GM19238 (cell line): ENCODE measurements around the gene OLFML2B.

Experiments used
- DNase-seq: peaks from one replicate; pipeline ENCODE4 v3.0.0; 2011; ENCODE audit warnings: low spot score; ENCODE audit not compliant: insufficient read length

The OLFML2B gene

DNA sequence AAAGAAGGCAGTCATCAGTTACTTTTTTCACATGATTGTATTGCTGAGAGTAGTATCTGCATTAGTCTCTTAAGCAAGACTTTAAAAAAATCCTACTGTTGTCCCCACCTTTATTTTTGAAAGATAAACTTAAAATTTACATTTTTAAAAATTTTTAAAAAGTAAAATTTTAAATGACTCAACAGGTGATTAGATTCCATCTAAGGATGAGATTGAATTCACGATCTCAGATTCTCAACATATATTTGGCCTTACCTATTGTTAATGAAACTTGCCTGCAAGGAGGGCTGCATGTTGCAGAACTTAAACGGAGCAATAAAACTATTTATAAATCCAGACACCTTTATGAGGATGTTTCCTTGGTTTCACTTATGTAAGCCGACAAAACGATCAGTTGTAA lies 75.2 kb downstream of the OLFML2B start:
- DNase-seq = no peak

DNA sequence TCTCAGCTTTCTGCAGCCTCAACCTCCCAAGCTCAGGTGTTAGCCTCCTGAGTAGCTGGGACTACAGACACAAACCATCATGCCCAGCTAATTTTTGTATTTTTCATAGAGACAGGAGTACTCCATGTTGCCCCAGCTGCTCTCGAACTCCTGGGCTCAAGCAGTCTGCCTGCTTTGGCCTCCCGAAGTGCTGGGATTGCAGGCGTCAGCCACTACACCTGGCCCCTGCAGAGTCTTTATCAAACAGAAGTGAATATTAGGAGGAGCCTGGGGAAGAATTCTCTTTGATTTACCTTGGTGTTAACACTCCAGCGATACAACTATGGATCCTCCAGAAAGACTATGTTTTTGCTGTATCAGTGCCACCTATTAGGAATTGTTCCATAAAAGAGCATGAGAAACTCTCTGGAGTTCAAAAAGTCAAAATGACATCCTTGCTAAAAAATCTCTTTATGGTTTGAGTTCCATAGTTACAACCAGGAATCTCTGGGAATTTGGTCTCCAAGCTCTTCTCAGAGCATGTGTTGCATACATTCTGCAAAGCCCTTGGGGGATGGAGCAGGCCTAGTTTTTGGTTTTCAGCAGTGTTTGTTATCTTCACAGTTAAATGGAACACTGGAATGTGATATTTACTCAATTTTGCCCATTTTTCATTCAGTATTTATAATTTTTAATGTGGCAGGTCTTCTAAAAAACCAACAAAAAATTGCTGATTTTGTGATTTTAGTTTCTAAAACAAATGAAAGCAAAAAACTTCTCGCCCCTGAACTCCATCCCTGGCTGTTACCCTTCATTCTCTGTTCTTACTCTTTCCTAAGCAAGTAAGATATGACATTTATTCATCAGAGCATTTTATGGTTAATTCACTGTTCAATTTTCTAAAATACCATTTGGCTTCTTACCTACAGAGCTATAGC lies 77.3 kb downstream of the OLFML2B start:
- DNase-seq = no peak

DNA sequence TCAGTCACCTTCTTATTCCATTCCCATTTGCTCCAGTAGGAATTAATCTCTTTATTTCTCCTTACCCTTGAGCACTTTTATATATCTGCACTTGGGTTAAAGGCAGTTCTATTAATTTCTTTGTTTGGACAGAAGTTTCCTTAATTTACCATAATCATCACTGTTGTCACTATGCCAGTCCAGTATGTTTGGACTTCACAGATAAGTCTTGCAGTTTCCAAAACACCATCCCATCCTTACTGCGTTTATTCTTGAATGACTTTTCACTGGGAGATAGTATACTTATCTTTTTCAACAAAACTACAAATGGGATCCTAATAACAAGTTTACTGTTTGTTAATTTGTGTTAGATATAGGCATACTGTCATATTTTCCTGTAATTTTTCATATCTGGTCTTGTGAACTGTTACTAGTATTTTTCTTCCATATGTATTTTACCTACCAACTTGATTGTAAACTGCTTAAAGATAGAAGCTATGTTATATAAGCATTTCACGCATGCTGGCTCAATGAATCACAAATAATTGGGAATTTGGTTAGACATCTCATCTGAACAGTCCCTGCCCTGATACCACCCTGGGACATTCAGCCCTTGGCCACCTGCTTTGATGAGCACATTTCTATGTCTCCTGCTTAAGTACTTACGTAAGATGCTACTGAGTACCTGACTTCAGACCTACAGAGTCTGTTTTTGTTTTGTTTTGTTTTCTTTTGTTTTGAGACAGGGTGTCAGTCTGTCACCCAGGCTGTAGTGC lies 78.2 kb downstream of the OLFML2B start:
- no peak for DNase-seq

DNA sequence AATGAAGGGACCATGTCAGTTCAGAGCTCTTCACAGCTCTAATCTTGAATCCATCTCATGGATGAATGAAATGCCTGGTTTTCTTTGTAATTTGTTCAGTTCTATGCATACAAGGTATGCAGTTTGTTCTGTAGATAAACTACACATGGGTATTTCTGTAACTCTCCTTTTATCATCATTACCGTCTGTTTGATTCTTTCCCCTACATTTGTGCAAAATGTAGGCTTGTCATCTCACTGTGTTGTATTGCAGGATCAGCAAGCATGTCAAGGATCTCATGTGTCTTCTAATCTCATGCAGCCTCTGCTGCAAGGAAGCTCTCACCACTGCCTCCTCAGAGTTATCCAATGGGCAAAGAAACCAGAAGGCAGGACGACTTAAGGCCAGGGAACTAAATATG lies 79.3 kb downstream of the OLFML2B start:
- no peak for DNase-seq

DNA sequence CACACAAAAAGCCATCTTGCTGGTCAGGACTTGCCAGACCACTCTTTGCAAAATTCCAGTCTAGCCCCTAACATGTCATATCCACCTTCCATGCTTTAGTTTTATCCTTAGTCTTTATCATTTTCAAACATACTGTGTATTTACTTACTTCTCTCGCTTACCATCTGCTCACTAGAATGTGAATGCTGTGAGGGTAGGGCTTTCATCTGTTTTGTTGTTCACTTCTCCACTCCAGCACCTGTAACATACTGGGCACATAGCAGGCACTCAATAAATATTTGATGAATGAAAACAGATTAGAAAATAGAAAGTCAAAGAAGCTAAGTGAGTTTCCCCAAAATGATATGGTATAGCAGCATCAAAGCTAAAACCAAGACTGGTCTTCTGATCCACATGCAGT lies 79.9 kb downstream of the OLFML2B start:
- no peak for DNase-seq

DNA sequence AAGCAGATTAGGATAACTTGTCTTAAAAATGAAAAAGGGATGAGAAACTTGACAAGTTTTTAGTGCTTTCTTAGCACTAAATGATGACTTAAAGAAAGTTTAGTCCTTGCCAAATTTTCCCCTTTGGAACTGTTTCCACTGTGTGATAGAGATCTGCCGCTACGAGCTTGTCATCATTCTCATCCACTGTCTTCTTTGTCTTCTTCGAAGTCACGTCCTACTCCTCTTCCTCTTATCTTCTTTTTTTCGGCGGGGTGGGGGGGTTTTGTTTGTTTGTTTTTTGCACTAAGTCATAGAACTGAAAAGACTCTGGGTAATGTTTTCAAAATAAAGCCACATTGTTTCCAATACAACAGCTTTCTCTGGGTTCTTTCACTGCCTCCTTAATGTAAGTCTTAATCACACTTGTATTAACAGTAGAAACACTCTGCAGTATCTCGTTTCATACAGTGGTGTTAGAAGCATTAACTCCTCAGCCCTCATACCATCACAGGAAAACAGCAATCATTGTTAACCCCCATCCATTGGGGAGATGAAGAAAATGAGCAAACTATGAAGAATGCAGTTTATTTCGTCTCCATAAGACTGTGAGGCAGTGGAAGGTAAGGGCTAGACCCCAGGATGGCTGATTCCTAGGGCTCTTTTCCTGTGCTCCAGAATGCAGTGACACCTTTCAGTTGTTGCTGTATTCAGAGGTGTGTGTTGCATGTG lies 81.8 kb downstream of the OLFML2B start:
- no peak for DNase-seq

DNA sequence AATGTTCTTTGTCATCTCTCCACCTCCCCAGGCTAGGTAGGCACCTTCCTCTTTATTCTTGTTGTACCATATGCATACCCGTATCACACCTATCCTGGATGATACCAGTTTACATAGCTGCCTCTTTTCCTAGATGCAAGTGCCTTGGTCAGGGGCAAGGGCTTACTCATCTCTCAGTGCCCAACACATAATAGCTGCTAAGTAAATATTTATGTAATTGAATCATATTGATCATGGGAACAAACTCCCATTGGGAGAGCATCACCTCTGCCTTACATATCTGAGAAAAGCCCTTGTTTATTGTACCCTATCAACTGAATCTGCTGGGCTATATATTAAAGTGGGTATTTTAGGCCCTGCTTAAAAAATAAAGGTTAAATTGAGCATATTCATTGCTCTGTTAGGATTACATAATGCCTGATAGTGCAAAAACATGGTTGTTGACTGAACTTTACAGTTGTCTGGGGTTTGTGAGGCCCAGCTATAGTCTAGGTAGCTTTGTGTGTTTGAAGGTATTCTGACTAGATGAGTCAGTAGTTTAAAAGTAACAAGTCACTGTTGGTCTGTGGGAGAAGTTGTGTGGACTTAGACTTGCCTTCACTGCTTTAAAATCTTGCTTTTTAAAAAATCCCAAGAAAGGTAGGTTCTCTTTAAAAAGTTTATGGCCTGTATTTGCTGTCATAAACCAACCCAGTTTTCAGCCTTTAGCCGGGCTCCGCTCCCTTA lies 82.6 kb downstream of the OLFML2B start:
- DNase-seq = no peak

DNA sequence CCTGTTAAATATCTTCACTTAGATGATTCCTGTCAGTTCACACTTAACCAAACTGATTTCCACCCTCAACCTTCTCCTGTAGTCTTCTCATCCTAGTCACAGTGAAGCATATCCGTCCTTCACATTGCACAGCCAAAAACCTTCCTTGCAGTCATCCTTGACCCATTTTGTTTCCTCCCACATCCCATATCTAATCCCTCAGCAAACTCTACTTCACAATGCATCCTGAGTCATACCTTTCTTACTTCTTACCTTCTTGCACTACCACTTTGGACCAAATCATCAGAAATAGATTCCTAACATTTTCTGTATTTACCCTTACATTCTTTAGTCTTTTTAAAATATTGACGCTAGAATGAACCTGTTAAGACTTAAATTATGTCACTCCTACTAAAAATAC lies 86.9 kb downstream of the OLFML2B start:
- DNase-seq = no peak

DNA sequence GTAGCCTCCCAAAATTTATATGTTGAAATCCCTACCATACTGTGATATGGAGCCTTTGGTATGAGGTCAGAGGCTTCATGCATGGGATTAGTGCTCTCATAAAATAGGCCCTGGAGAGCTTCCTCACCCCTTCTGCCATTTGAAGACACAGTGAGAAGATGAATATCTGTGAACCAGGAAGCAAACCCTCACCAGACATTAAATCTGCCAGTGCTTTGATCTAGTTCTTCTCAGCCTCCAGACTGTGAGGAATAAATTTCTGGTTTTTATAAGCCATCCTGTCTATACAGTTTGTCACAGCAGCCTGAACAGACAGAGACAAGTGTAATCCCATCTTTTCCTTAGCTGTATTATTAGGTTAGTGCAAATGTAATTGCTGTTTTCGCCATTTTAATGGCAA lies 88.4 kb downstream of the OLFML2B start:
- DNase-seq = no peak

DNA sequence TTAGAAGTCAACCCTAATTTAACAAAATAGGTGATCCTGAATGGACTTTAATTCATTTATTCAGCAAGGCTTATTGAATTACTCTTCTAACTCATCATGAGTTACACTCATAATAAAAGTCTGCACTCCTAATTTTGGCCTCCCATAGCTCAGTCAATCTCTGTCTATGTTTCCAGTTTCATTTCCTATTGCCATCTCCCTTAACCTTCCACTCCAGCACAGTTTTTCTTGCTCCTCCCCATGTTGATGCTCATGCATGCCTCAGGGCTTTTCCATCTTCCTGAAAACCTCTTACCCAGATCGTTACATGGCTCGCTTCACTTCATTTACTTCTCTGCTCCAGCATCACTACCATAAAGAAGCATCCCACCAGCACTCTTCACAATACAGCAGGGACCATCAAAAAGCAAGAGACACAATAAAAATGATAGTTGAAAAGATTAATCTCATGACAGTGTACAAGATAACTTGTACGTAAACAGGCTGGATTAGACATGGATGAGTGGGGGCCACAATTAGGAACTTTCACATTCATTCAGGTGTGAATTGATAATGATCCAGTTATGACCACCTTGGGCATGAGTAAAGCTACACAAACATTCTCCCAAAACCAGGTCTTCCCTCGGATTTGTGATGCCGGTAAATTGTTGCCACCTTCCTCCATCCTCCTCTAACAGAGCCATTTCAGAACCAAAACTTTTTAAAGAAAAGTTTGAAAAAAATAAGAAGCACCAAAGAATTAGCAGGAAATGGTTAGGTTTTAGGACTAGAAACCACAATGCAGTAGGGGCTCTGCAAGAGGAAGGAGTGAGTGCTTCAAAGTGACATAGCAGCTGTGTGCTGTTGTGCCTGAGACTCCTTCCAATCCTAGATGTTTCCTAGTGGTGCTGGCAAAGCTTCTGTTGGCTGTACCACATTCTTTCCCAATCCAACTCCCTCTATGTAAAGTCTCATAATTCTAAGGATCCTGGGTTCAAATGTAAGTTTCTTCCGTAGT lies 89.8 kb downstream of the OLFML2B start:
- no peak for DNase-seq
